ENCODE data around the gene AMOTL1.

GRCh38 chr11:94794287-94795168 lies 26.4 kb downstream of the AMOTL1 start:
- TF ChIP-seq POLR2A (IDR thresholded peaks at IDR 0.05) (no peak), CTCF (IDR thresholded peaks at IDR 0.05) (no peak), POLR2AphosphoS5 (IDR thresholded peaks at IDR 0.05) (peak; percentile 1 to 48 (median 7)), EP300 (IDR thresholded peaks at IDR 0.05) (no peak)

Data from stomach (tissue), 4 donors.